Measurements from ENCODE around the gene TFB1M. TPM values are rescaled to one million over a fixed set of nuclear protein-coding genes. Genes with fewer than 3 reads are reported as not detected.
"Not testable (repeated sequence)": the region's sequence is repeated elsewhere in the genome, so short reads cannot be mapped to it uniquely, and the experiment has no call there.

TFB1M gene
- polyA plus RNA-seq, 2 of the 4 experiments (the other 2 are of a cell fraction), result 9.8 to 19.5 TPM

- TF ChIP-seq NR3C1 (IDR thresholded peaks at IDR 0.05) (no peak), TFCP2L1 (CRISPR knock-in tag; IDR thresholded peaks at IDR 0.05) (no peak), CBX2 (IDR thresholded peaks at IDR 0.05; ENCODE audit: borderline replicate concordance, low read depth) (no peak), GATA3 (IDR thresholded peaks at IDR 0.05; ENCODE audit: borderline replicate concordance) (no peak), EHMT2 (IDR thresholded peaks at IDR 0.05; ENCODE audit: low read depth) (no peak)
These were observed 21.0 kb upstream of the TFB1M start (continued) for GRCh38 chr6:155335265-155335664.

DNA sequence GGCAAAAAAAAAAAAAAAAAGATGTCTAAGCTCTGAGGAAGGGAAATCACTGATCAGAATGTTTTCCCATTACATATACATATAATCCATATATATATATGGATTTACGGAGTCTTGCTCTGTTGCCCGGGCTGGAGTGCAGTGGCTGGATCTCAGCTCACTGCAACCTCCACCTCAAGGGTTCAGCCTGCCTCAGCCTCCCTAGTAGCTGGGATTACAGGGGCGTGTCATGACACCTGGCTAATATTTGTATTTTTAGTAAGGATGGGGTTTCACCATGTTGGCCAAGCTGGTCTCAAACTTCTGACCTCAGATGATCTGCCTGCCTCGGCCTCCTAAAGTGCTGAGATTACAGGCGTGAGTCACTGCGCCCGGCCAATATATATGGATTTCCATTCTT, 19.8 kb upstream of the TFB1M start:
- WGBS (ENCODE audit: missing lambda C conversion rate), result 88% methylated on average over 7 of the region's 7 CpGs
- POLR2A ChIA-PET; DNase-seq (ENCODE audit: low read depth in 1 of 2, low spot score in 1 of 2); H3K4me1 ChIP-seq; H3K4me2 ChIP-seq; CTCF ChIA-PET; H3K4me3 ChIP-seq; H3K9me3 ChIP-seq; FAIRE-seq; ATAC-seq; H3K27ac ChIP-seq: not testable (repeated sequence)

GRCh38 chr6:155333414-155333813, 19.1 kb upstream of the TFB1M start:
- no peak for ATAC-seq
- ChIA-PET CTCF (no interaction called here), POLR2A (no interaction called here)
- TF ChIP-seq, protein P1, sequence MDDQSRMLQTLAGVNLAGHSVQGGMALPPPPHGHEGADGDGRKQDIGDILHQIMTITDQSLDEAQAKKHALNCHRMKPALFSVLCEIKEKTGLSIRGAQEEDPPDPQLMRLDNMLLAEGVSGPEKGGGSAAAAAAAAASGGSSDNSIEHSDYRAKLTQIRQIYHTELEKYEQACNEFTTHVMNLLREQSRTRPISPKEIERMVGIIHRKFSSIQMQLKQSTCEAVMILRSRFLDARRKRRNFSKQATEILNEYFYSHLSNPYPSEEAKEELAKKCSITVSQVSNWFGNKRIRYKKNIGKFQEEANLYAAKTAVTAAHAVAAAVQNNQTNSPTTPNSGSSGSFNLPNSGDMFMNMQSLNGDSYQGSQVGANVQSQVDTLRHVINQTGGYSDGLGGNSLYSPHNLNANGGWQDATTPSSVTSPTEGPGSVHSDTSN (IDR thresholded peaks at IDR 0.05), result no peak
- TF ChIP-seq HMGXB4 (CRISPR knock-in tag; IDR thresholded peaks at IDR 0.05; ENCODE audit: borderline replicate concordance) (no peak), SMC3 (IDR thresholded peaks at IDR 0.05) (no peak), RCOR1 (IDR thresholded peaks at IDR 0.05; ENCODE audit: low read depth, low read length) (no peak), MAFK (IDR thresholded peaks at IDR 0.05; ENCODE audit: partially characterized antibody) (no peak), NFE2L2 (conservative IDR thresholded peaks at IDR 0.05; ENCODE audit: low read length) (no peak), NPAS2 (CRISPR knock-in tag; IDR thresholded peaks at IDR 0.05; ENCODE audit: borderline replicate concordance) (no peak), HEYL (CRISPR knock-in tag; IDR thresholded peaks at IDR 0.05) (no peak)
- 0 out of 6 replicates have a peak overlapping the region, but pooled peaks of 1 of the 2 experiments have one; percentile 28 for H3K27ac ChIP-seq
- no peaks in the 10 kb centered on the region for H3K9me3 ChIP-seq
- 79% methylated on average over 5 of the region's 5 CpGs for WGBS (ENCODE audit: missing lambda C conversion rate)
- FAIRE-seq, result no peak
- no peak overlapping the region for H3K4me2 ChIP-seq
- no peak for DNase-seq (ENCODE audit: low read depth in 1 of 2, low spot score in 1 of 2)
- peaks cover 6% of the 10 kb centered on the region; the same call in 2 of the 3 replicates for H3K4me1 ChIP-seq
- no peak overlapping the region for H3K4me3 ChIP-seq

- H3K27ac ChIP-seq, result no peak overlapping the region
- no peaks in the 10 kb centered on the region for H3K9me3 ChIP-seq
- no peak for ATAC-seq
- FAIRE-seq, result no peak
- H3K4me1 ChIP-seq, result peaks cover 14% of the 10 kb centered on the region; the same call in 2 of the 3 replicates
- WGBS (ENCODE audit: missing lambda C conversion rate), result 93% methylated on average over 6 of the region's 6 CpGs
- no peak overlapping the region for H3K4me3 ChIP-seq
- ChIA-PET POLR2A (no interaction called here), CTCF (interaction anchor here (0.8 kb wide), 1 partner anchor 910 kb away, joined by 3 read pairs; no protein-coding TSS in a partner anchor)
- no peak for DNase-seq (ENCODE audit: low read depth in 1 of 2, low spot score in 1 of 2)
- no peak overlapping the region for H3K4me2 ChIP-seq
- TF ChIP-seq SREBF2 (IDR thresholded peaks at IDR 0.05), result no peak
- no peak for TF ChIP-seq POLR2AphosphoS2 (conservative IDR thresholded peaks at IDR 0.05; ENCODE audit: low read length)
- no peak for TF ChIP-seq HOXB13 (CRISPR knock-in tag; IDR thresholded peaks at IDR 0.05; ENCODE audit: low read depth)
- no peak for TF ChIP-seq USF2 (IDR thresholded peaks at IDR 0.05)
- no peak for TF ChIP-seq RNF2 (IDR thresholded peaks at IDR 0.05; ENCODE audit: borderline replicate concordance, low read depth)
- TF ChIP-seq ZNF302 (CRISPR knock-in tag; IDR thresholded peaks at IDR 0.05), result no peak
- TF ChIP-seq, protein P2, sequence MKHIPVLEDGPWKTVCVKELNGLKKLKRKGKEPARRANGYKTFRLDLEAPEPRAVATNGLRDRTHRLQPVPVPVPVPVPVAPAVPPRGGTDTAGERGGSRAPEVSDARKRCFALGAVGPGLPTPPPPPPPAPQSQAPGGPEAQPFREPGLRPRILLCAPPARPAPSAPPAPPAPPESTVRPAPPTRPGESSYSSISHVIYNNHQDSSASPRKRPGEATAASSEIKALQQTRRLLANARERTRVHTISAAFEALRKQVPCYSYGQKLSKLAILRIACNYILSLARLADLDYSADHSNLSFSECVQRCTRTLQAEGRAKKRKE (CRISPR knock-in tag; IDR thresholded peaks at IDR 0.05; ENCODE audit: low read depth), result no peak
- no peak for TF ChIP-seq KDM5A (IDR thresholded peaks at IDR 0.05)
- TF ChIP-seq, protein P3, sequence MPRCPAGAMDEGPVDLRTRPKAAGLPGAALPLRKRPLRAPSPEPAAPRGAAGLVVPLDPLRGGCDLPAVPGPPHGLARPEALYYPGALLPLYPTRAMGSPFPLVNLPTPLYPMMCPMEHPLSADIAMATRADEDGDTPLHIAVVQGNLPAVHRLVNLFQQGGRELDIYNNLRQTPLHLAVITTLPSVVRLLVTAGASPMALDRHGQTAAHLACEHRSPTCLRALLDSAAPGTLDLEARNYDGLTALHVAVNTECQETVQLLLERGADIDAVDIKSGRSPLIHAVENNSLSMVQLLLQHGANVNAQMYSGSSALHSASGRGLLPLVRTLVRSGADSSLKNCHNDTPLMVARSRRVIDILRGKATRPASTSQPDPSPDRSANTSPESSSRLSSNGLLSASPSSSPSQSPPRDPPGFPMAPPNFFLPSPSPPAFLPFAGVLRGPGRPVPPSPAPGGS (IDR thresholded peaks at IDR 0.05), result no peak
- no peak for TF ChIP-seq FOSL2 (IDR thresholded peaks at IDR 0.05)
- TF ChIP-seq FOSL2 (CRISPR knock-in tag; IDR thresholded peaks at IDR 0.05), result no peak
- no peak for TF ChIP-seq FOXS1 (CRISPR knock-in tag; IDR thresholded peaks at IDR 0.05)
- TF ChIP-seq JUNB (IDR thresholded peaks at IDR 0.05), result no peak
- TF ChIP-seq GATA3 (IDR thresholded peaks at IDR 0.05; ENCODE audit: borderline replicate concordance), result no peak
These were observed 16.6 kb upstream of the TFB1M start for GRCh38 chr6:155330922-155331321.

Measured in A549 (cell line).